Loucy (cell line): ENCODE data around the gene SVEP1.

Experiments used
- H2AFZ ChIP-seq: fragments of 200-600 bp; sonication (generic); 2 replicates; pipeline ENCODE4 v1.6.0; 2016; ENCODE audit warnings: antibody characterized with exemption, mild to moderate bottlenecking, low read length, moderate library complexity
- H3F3A ChIP-seq: fragments of 200-600 bp; 2 replicates; pipeline ENCODE4 v1.6.0; 2016; ENCODE audit warnings: antibody characterized with exemption, low read depth, mild to moderate bottlenecking
- H3K27me3 ChIP-seq: fragments of 200-600 bp; sonication (generic); 2 replicates; pipeline ENCODE4 v1.6.1; 2014; ENCODE audit warnings: low read length, mild to moderate bottlenecking; ENCODE audit not compliant: insufficient read depth, poor library complexity, severe bottlenecking
- H3K36me3 ChIP-seq: fragments of 200-600 bp; sonication (generic); 2 replicates; pipeline ENCODE4 v1.6.1; 2016; ENCODE audit warnings: low read length; ENCODE audit not compliant: insufficient read depth
- H3K4me1 ChIP-seq: fragments of 200-600 bp; sonication (generic); 2 replicates; pipeline ENCODE4 v1.5.1; 2014; ENCODE audit warnings: low read length, mild to moderate bottlenecking; ENCODE audit not compliant: insufficient read depth, poor library complexity, severe bottlenecking
- H3K4me2 ChIP-seq: fragments of 200-600 bp; sonication (generic); 2 replicates; pipeline ENCODE4 v1.6.0; 2014; ENCODE audit warnings: antibody characterized with exemption, low read length, low read depth, mild to moderate bottlenecking; ENCODE audit not compliant: poor library complexity, severe bottlenecking
- H3K4me3 ChIP-seq: fragments of 200-600 bp; sonication (generic); 2 replicates; pipeline ENCODE4 v1.5.1; 2014; ENCODE audit warnings: low read length, mild to moderate bottlenecking, mixed read lengths; ENCODE audit not compliant: poor library complexity, severe bottlenecking
- H3K79me2 ChIP-seq: fragments of 200-600 bp; sonication (generic); 2 replicates; pipeline ENCODE4 v1.6.1; 2014; ENCODE audit warnings: low read length; ENCODE audit not compliant: insufficient read depth
- H3K9ac ChIP-seq: fragments of 200-600 bp; sonication (generic); 2 replicates; pipeline ENCODE4 v1.6.0; 2014; ENCODE audit warnings: mild to moderate bottlenecking, low read depth, low read length, moderate library complexity; ENCODE audit not compliant: poor library complexity, severe bottlenecking
- H3K9me2 ChIP-seq: fragments of 200-600 bp; sonication (generic); replicated peaks from 2 replicates; pipeline ENCODE4 v1.6.1; 2016; ENCODE audit warnings: low read depth, low read length, mixed read lengths
- H3K9me3 ChIP-seq: fragments of 200-600 bp; sonication (generic); 2 replicates; pipeline ENCODE4 v1.6.1; 2014; ENCODE audit warnings: mild to moderate bottlenecking, antibody characterized with exemption, low read length, low read depth; ENCODE audit not compliant: insufficient read depth
- H4K20me1 ChIP-seq: fragments of 200-600 bp; sonication (generic); 2 replicates; pipeline ENCODE4 v1.6.0; 2014; ENCODE audit warnings: antibody characterized with exemption, low read length, mild to moderate bottlenecking; ENCODE audit not compliant: insufficient read depth, poor library complexity, severe bottlenecking
- CTCF ChIP-seq: fragments of 200-600 bp; sonication (generic); conservative IDR thresholded peaks from 2 replicates; pipeline ENCODE4 v1.5.1; 2014; ENCODE audit warnings: mild to moderate bottlenecking, antibody characterized with exemption, low read length
- EZH2phosphoT487 ChIP-seq: fragments of 200-600 bp; IDR thresholded peaks from 2 replicates; pipeline ENCODE4 v1.6.1; 2018; ENCODE audit warnings: antibody characterized with exemption, mild to moderate bottlenecking, moderate library complexity, borderline replicate concordance

The SVEP1 gene

GRCh38 chr9:110443866-110444220, 135.7 kb downstream of the SVEP1 start:
- Histone ChIP-seq H3K4me2 (no peak overlapping the region), H3K4me1 (no peaks in the 10 kb centered on the region), H3K4me3 (no peak overlapping the region), H3K79me2 (no peaks in the 10 kb centered on the region), H3K27me3 (no peaks in the 10 kb centered on the region), H3K9ac (no peak overlapping the region), H2AFZ (no peak overlapping the region), H4K20me1 (no peaks in the 10 kb centered on the region), H3K9me3 (no peaks in the 10 kb centered on the region), H3K36me3 (no peaks in the 10 kb centered on the region), H3K9me2 (no peaks in the 10 kb centered on the region), H3F3A (no peaks in the 10 kb centered on the region)
- TF ChIP-seq CTCF (no peak), EZH2phosphoT487 (no peak)

- H3K9me3 ChIP-seq, result no peaks in the 10 kb centered on the region
- TF ChIP-seq CTCF, result no peak
- TF ChIP-seq EZH2phosphoT487, result no peak
- no peaks in the 10 kb centered on the region for H3F3A ChIP-seq
- no peaks in the 10 kb centered on the region for H4K20me1 ChIP-seq
- H3K9ac ChIP-seq, result no peak overlapping the region
- no peak overlapping the region for H2AFZ ChIP-seq
- no peak overlapping the region for H3K4me2 ChIP-seq
- no peaks in the 10 kb centered on the region for H3K36me3 ChIP-seq
- H3K27me3 ChIP-seq, result no peaks in the 10 kb centered on the region
- no peaks in the 10 kb centered on the region for H3K9me2 ChIP-seq
- H3K4me3 ChIP-seq, result no peak overlapping the region
- no peaks in the 10 kb centered on the region for H3K79me2 ChIP-seq
- H3K4me1 ChIP-seq, result no peaks in the 10 kb centered on the region
These were observed 136.2 kb downstream of the SVEP1 start for GRCh38 chr9:110443146-110443865.

GRCh38 chr9:110440796-110441195, 138.7 kb downstream of the SVEP1 start:
- H3K4me3 ChIP-seq, result no peak overlapping the region
- no peaks in the 10 kb centered on the region for H3K9me3 ChIP-seq
- H3K4me1 ChIP-seq, result no peaks in the 10 kb centered on the region
- H3K4me2 ChIP-seq, result no peak overlapping the region
- no peaks in the 10 kb centered on the region for H3F3A ChIP-seq
- no peaks in the 10 kb centered on the region for H3K27me3 ChIP-seq
- no peak for TF ChIP-seq EZH2phosphoT487
- TF ChIP-seq CTCF, result no peak
- H4K20me1 ChIP-seq, result no peaks in the 10 kb centered on the region
- no peaks in the 10 kb centered on the region for H3K36me3 ChIP-seq
- no peaks in the 10 kb centered on the region for H3K79me2 ChIP-seq
- H3K9me2 ChIP-seq, result no peaks in the 10 kb centered on the region
- H3K9ac ChIP-seq, result no peak overlapping the region
- no peak overlapping the region for H2AFZ ChIP-seq
